OCI-LY3 (cell line): ENCODE data around the gene RNGTT.

Experiments used
- H2AFZ ChIP-seq: fragments of 200-600, 300-600 bp; shearing (Covaris generic); 2 replicates; pipeline ENCODE4 v1.6.0; 2014; ENCODE audit warnings: antibody characterized with exemption, low read depth, low read length
- H3K27ac ChIP-seq: fragments of 200-600, 300-600 bp; sonication (generic); 2 replicates; pipeline ENCODE4 v1.5.1; 2014; ENCODE audit warnings: mild to moderate bottlenecking, low read length, moderate library complexity, mixed read lengths
- H3K27me3 ChIP-seq: fragments of 200-600, 300-600 bp; sonication (generic); 2 replicates; pipeline ENCODE4 v1.6.1; 2014; ENCODE audit warnings: low read depth, low read length, mixed read lengths
- H3K36me3 ChIP-seq: fragments of 200-600, 300-600 bp; sonication (generic); replicated peaks from 2 replicates; pipeline ENCODE3; 2014; ENCODE audit warnings: low read depth, low read length, mixed read lengths
- H3K4me1 ChIP-seq: fragments of 300-600, 200-600 bp; sonication (generic); 2 replicates; pipeline ENCODE4 v1.6.1; 2014; ENCODE audit warnings: low read length, mixed read lengths
- H3K4me2 ChIP-seq: fragments of 200-600, 300-600 bp; sonication (generic); 2 replicates; pipeline ENCODE4 v1.6.1; 2014; ENCODE audit warnings: low read length, mixed read lengths
- H3K4me3 ChIP-seq: fragments of 300-600, 200-600 bp; sonication (generic); 2 replicates; pipeline ENCODE4 v1.5.1; 2014; ENCODE audit warnings: antibody characterized with exemption, mild to moderate bottlenecking, low read length, moderate library complexity
- H3K79me2 ChIP-seq: fragments of 300-600, 200-600 bp; shearing (Covaris generic); 2 replicates; pipeline ENCODE4 v1.6.1; 2014; ENCODE audit warnings: mild to moderate bottlenecking, low read length, mixed read lengths
- H3K9ac ChIP-seq: fragments of 300-600, 200-600 bp; shearing (Covaris generic); 2 replicates; pipeline ENCODE4 v1.6.0; 2014; ENCODE audit warnings: mild to moderate bottlenecking, low read length, moderate library complexity
- H3K9me3 ChIP-seq: fragments of 200-600, 300-600 bp; shearing (Covaris generic); 2 replicates; pipeline ENCODE4 v1.6.1; 2014; ENCODE audit warnings: low read length, mixed read lengths; ENCODE audit not compliant: insufficient read depth
- H4K20me1 ChIP-seq: fragments of 200-600, 300-600 bp; sonication (generic); 2 replicates; pipeline ENCODE4 v1.6.1; 2016; ENCODE audit warnings: low read length, mixed read lengths; ENCODE audit not compliant: insufficient read depth
- CTCF ChIP-seq: fragments of 200-600, 300-600 bp; sonication (generic); IDR thresholded peaks from 2 replicates; pipeline ENCODE4 v1.5.1; 2014; ENCODE audit warnings: antibody characterized with exemption, low read length, low read depth
- EZH2phosphoT487 ChIP-seq: fragments of 200-600 bp; shearing (Covaris generic); IDR thresholded peaks from 2 replicates; pipeline ENCODE4 v1.6.1; 2018; ENCODE audit warnings: antibody characterized with exemption, mixed run types, low read depth

The RNGTT gene

GRCh38 chr6:88884361-88884760 lies 79.1 kb downstream of the RNGTT start:
- TF ChIP-seq EZH2phosphoT487 (no peak), CTCF (no peak)
- Histone ChIP-seq H3K36me3 (no peaks in the 10 kb centered on the region), H3K4me2 (no peak overlapping the region), H3K79me2 (no peaks in the 10 kb centered on the region), H3K27me3 (no peaks in the 10 kb centered on the region), H4K20me1 (no peaks in the 10 kb centered on the region), H3K4me1 (no peaks in the 10 kb centered on the region), H3K9ac (no peak overlapping the region), H3K4me3 (no peak overlapping the region), H2AFZ (no peak overlapping the region), H3K9me3 (no peaks in the 10 kb centered on the region), H3K27ac (no peak overlapping the region)

- H3K27ac ChIP-seq = no peak overlapping the region
- H3K79me2 ChIP-seq = no peaks in the 10 kb centered on the region
- H3K36me3 ChIP-seq = no peaks in the 10 kb centered on the region
- TF ChIP-seq CTCF (no peak), EZH2phosphoT487 (no peak)
- H3K9me3 ChIP-seq = no peaks in the 10 kb centered on the region
- H3K9ac ChIP-seq = no peak overlapping the region
- no peaks in the 10 kb centered on the region for H3K27me3 ChIP-seq
- no peak overlapping the region for H3K4me3 ChIP-seq
- no peaks in the 10 kb centered on the region for H4K20me1 ChIP-seq
- H3K4me2 ChIP-seq = no peak overlapping the region
- H3K4me1 ChIP-seq = no peaks in the 10 kb centered on the region
- no peak overlapping the region for H2AFZ ChIP-seq
These were observed 80.9 kb downstream of the RNGTT start for GRCh38 chr6:88882536-88882935.

GRCh38 chr6:88881451-88881850 lies 82.0 kb downstream of the RNGTT start:
- TF ChIP-seq CTCF (no peak), EZH2phosphoT487 (no peak)
- no peaks in the 10 kb centered on the region for H3K9me3 ChIP-seq
- H3K27me3 ChIP-seq = no peaks in the 10 kb centered on the region
- H2AFZ ChIP-seq = no peak overlapping the region
- no peak overlapping the region for H3K27ac ChIP-seq
- no peak overlapping the region for H3K4me2 ChIP-seq
- no peak overlapping the region for H3K9ac ChIP-seq
- no peaks in the 10 kb centered on the region for H3K36me3 ChIP-seq
- no peaks in the 10 kb centered on the region for H3K4me1 ChIP-seq
- no peaks in the 10 kb centered on the region for H3K79me2 ChIP-seq
- H3K4me3 ChIP-seq = no peak overlapping the region
- H4K20me1 ChIP-seq = no peaks in the 10 kb centered on the region

GRCh38 chr6:88880021-88880420 lies 83.4 kb downstream of the RNGTT start:
- Histone ChIP-seq H3K9me3 (no peaks in the 10 kb centered on the region), H3K9ac (no peak overlapping the region), H3K36me3 (no peaks in the 10 kb centered on the region), H4K20me1 (no peaks in the 10 kb centered on the region), H3K4me2 (no peak overlapping the region), H3K79me2 (no peaks in the 10 kb centered on the region), H3K27me3 (no peaks in the 10 kb centered on the region), H2AFZ (no peak overlapping the region), H3K4me3 (no peak overlapping the region), H3K27ac (no peak overlapping the region), H3K4me1 (no peaks in the 10 kb centered on the region)
- TF ChIP-seq CTCF (no peak), EZH2phosphoT487 (no peak)
